HEK293 (cell line): ENCODE data around the gene RNASEH2B.

Source experiments
- CTCF ChIP-seq: fragments of 450-650 bp; formaldehyde crosslinking; IDR thresholded peaks from 2 replicates; pipeline ENCODE4 v1.5.1; 2016; ENCODE audit warnings: missing biosample characterization, missing genetic modification characterization
- ELK4 ChIP-seq: IDR thresholded peaks from 2 replicates; pipeline ENCODE4 v1.6.1; 2011; ENCODE audit warnings: mild to moderate bottlenecking, low read depth, low read length, borderline replicate concordance
- FEZF1 ChIP-seq: fragments of 450-650 bp; formaldehyde crosslinking; IDR thresholded peaks from 2 replicates; pipeline ENCODE4 v1.5.1; 2016; ENCODE audit warnings: missing biosample characterization, missing genetic modification characterization
- GLI2 ChIP-seq: fragments of 450-650 bp; formaldehyde crosslinking; IDR thresholded peaks from 2 replicates; pipeline ENCODE4; 2017; ENCODE audit warnings: missing biosample characterization, missing genetic modification characterization, low read depth, borderline replicate concordance
- PRDM4 ChIP-seq: fragments of 450-650 bp; formaldehyde crosslinking; IDR thresholded peaks from 2 replicates; pipeline ENCODE4 v1.5.1; 2017; ENCODE audit warnings: missing biosample characterization, missing genetic modification characterization
- YY1 ChIP-seq: fragments of 450-650 bp; formaldehyde crosslinking; IDR thresholded peaks from 2 replicates; pipeline ENCODE4 v1.5.1; 2018; ENCODE audit warnings: missing biosample characterization, missing genetic modification characterization
- ZBTB44 ChIP-seq: fragments of 450-650 bp; IDR thresholded peaks from 2 replicates; pipeline ENCODE4 v1.5.1; 2018; ENCODE audit warnings: missing biosample characterization, mild to moderate bottlenecking, missing genetic modification characterization
- ZNF140 ChIP-seq: fragments of 450-650 bp; formaldehyde crosslinking; IDR thresholded peaks from 2 replicates; pipeline ENCODE4 v1.5.1; 2016; ENCODE audit warnings: missing biosample characterization, missing genetic modification characterization
- ZNF24 ChIP-seq: fragments of 450-650 bp; formaldehyde crosslinking; IDR thresholded peaks from 2 replicates; pipeline ENCODE4 v1.5.1; 2016; ENCODE audit warnings: missing biosample characterization, missing genetic modification characterization
- ZNF324 ChIP-seq: fragments of 450-650 bp; formaldehyde crosslinking; IDR thresholded peaks from 2 replicates; pipeline ENCODE4 v1.5.1; 2016; ENCODE audit warnings: missing biosample characterization, missing genetic modification characterization
- ZNF341 ChIP-seq: fragments of 450-650 bp; formaldehyde crosslinking; IDR thresholded peaks from 2 replicates; pipeline ENCODE4; 2016; ENCODE audit warnings: low read depth, missing biosample characterization, missing genetic modification characterization
- ZNF449 ChIP-seq: fragments of 450-650 bp; formaldehyde crosslinking; IDR thresholded peaks from 2 replicates; pipeline ENCODE4 v1.5.1; 2017; ENCODE audit warnings: missing biosample characterization, mild to moderate bottlenecking, missing genetic modification characterization, moderate library complexity
- ZNF843 ChIP-seq: fragments of 450-650 bp; formaldehyde crosslinking; IDR thresholded peaks from 2 replicates; pipeline ENCODE4 v1.5.1; 2016; ENCODE audit warnings: missing biosample characterization, missing genetic modification characterization
- ZSCAN30 ChIP-seq: fragments of 450-650 bp; IDR thresholded peaks from 2 replicates; pipeline ENCODE4 v1.5.1; 2018; ENCODE audit warnings: missing biosample characterization, mild to moderate bottlenecking, missing genetic modification characterization, moderate library complexity

GRCh38 chr13:50907781-50908180 is 1.8 kb upstream of the RNASEH2B start:
- TF ChIP-seq ZNF24 (tag by site-specific recombination) (no peak), ZNF843 (tag by site-specific recombination) (no peak), ZBTB44 (tag by site-specific recombination) (no peak), ZNF341 (tag by site-specific recombination) (no peak), ZNF449 (tag by site-specific recombination) (no peak), ZNF140 (no peak), FEZF1 (tag by site-specific recombination) (no peak), CTCF (tag by site-specific recombination) (no peak), ZNF324 (tag by site-specific recombination) (no peak), YY1 (tag by site-specific recombination) (no peak), ELK4 (no peak), PRDM4 (tag by site-specific recombination) (no peak), ZSCAN30 (no peak), GLI2 (tag by site-specific recombination) (no peak)
